ENCODE results near the gene ACP7. TPM values are rescaled to one million over a fixed set of nuclear protein-coding genes. Genes with fewer than 3 reads are reported as not detected.

The ACP7 gene
- total and polyA plus RNA-seq, 9 of the 15 experiments (the other 6 are each of a cell fraction or from before 2014, with no cell fraction given): not detected

DNA sequence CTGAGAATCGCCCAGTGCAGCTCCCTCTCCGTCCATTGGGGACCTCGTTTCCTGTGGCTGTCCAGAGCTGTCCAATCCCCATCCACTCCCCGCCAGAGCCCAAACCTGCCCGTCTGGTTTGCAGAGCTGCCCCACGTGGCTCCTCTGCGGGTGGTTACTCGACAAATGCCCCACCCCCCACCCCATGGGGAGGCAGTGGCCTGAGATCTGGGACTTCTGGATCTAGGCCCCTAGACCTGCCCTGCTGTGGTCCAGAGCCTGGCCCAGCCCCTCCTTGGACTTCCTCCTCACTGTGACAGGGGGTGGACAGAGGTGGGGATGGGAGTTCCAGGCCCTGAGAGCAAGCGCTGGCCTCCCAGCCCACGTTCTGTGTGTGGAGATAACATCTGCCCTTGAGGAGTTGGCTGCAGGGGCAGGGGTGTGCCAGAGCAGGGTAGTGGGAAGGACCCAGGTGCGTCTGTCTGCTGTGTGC lies 70.5 kb downstream of the ACP7 start:
- in situ Hi-C loops (cut with MboI) (no loop called here), intact Hi-C loops (cut with micrococcal nuclease) (no loop called here)
- 11% methylated on average over 6 of the region's 11 CpGs for WGBS (ENCODE audit: insufficient coverage, low coverage, missing lambda C conversion rate)
- POLR2A ChIA-PET: interaction anchor here (2.4 kb wide), 1 partner anchor 10 kb away, joined by 13 read pairs; no protein-coding TSS in a partner anchor
- H2AFZ ChIP-seq (ENCODE audit: low read depth, low read length): no peak overlapping the region
- H3K9me1 ChIP-seq (ENCODE audit: control insufficient read depth, insufficient read depth, low read length): peaks cover 7% of the 10 kb centered on the region
- H3K27ac ChIP-seq (ENCODE audit: extremely low read depth, low read depth, low read length): no peak overlapping the region
- H3K4me2 ChIP-seq (ENCODE audit: insufficient read depth, low read length): no peak overlapping the region
- H3K4me1 ChIP-seq (replicated peaks in 1 of 2; ENCODE audit: control insufficient read depth in 2 of 2, insufficient read depth in 2 of 2, low read length in 2 of 2): peaks cover 43 to 69% of the 10 kb centered on the region in 2 experiments
- H3K9me3 ChIP-seq (replicated peaks; ENCODE audit: control insufficient read depth, insufficient read depth, low read depth, low read length): no peaks in the 10 kb centered on the region
- no peak overlapping the region for H3K4me3 ChIP-seq
- BruUV-seq (replicated peaks): no TSS peak
- peaks cover 5% of the 10 kb centered on the region; the same call in 1 of the 3 replicates for H3K36me3 ChIP-seq (ENCODE audit: control insufficient read depth, insufficient read depth, low read length)
- H3K9ac ChIP-seq (ENCODE audit: insufficient read depth in 1 of 2, low read depth in 2 of 2, low read length in 2 of 2): peak overlapping the region in 1 of 2 experiments; percentile 49; a peak in 2 of 4 replicates
- ATAC-seq (peak; percentile 92), FAIRE-seq (peak; percentile 74), DNase-seq (ENCODE audit: extremely low read depth in 1 of 4, low spot score in 3 of 4) (peak; percentile 73 to 81 (median 76))
- CTCF ChIA-PET (ENCODE audit: low intra/inter-chr PET ratio): no interaction called here
- peaks cover 19% of the 10 kb centered on the region for H4K20me1 ChIP-seq (replicated peaks; ENCODE audit: control insufficient read depth, insufficient read depth, low read length)
- peaks cover 52% of the 10 kb centered on the region for H3K79me2 ChIP-seq (ENCODE audit: control insufficient read depth, insufficient read depth, low read length)
- H3K27me3 ChIP-seq (ENCODE audit: control insufficient read depth in 2 of 2, insufficient read depth in 2 of 2, low read length in 2 of 2): no peaks in the 10 kb centered on the region
- TF ChIP-seq, protein P1, sequence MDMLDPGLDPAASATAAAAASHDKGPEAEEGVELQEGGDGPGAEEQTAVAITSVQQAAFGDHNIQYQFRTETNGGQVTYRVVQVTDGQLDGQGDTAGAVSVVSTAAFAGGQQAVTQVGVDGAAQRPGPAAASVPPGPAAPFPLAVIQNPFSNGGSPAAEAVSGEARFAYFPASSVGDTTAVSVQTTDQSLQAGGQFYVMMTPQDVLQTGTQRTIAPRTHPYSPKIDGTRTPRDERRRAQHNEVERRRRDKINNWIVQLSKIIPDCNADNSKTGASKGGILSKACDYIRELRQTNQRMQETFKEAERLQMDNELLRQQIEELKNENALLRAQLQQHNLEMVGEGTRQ (CRISPR knock-in tag; IDR thresholded peaks at IDR 0.05): peak; percentile 78
- TF ChIP-seq ELF4 (CRISPR knock-in tag; IDR thresholded peaks at IDR 0.05) (no peak), FIP1L1 (IDR thresholded peaks at IDR 0.05; ENCODE audit: low read depth, low read length, poor library complexity, severe bottlenecking) (no peak), STAT5A (IDR thresholded peaks at IDR 0.05; ENCODE audit: borderline replicate concordance, low read length) (no peak), ZNF408 (CRISPR knock-in tag; IDR thresholded peaks at IDR 0.05; ENCODE audit: low read depth) (no peak), SAP30 (IDR thresholded peaks at IDR 0.05; ENCODE audit: borderline replicate concordance, insufficient read depth, low read depth, low read length, poor library complexity, severe bottlenecking) (no peak), TCF3 (CRISPR knock-in tag; IDR thresholded peaks at IDR 0.05) (no peak), SETDB1 (IDR thresholded peaks at IDR 0.05; ENCODE audit: low read length) (no peak), THRAP3 (IDR thresholded peaks at IDR 0.05; ENCODE audit: borderline replicate concordance) (no peak), POLR2B (IDR thresholded peaks at IDR 0.05; ENCODE audit: low read depth, partially characterized antibody) (no peak)
- TF ChIP-seq, protein P2, sequence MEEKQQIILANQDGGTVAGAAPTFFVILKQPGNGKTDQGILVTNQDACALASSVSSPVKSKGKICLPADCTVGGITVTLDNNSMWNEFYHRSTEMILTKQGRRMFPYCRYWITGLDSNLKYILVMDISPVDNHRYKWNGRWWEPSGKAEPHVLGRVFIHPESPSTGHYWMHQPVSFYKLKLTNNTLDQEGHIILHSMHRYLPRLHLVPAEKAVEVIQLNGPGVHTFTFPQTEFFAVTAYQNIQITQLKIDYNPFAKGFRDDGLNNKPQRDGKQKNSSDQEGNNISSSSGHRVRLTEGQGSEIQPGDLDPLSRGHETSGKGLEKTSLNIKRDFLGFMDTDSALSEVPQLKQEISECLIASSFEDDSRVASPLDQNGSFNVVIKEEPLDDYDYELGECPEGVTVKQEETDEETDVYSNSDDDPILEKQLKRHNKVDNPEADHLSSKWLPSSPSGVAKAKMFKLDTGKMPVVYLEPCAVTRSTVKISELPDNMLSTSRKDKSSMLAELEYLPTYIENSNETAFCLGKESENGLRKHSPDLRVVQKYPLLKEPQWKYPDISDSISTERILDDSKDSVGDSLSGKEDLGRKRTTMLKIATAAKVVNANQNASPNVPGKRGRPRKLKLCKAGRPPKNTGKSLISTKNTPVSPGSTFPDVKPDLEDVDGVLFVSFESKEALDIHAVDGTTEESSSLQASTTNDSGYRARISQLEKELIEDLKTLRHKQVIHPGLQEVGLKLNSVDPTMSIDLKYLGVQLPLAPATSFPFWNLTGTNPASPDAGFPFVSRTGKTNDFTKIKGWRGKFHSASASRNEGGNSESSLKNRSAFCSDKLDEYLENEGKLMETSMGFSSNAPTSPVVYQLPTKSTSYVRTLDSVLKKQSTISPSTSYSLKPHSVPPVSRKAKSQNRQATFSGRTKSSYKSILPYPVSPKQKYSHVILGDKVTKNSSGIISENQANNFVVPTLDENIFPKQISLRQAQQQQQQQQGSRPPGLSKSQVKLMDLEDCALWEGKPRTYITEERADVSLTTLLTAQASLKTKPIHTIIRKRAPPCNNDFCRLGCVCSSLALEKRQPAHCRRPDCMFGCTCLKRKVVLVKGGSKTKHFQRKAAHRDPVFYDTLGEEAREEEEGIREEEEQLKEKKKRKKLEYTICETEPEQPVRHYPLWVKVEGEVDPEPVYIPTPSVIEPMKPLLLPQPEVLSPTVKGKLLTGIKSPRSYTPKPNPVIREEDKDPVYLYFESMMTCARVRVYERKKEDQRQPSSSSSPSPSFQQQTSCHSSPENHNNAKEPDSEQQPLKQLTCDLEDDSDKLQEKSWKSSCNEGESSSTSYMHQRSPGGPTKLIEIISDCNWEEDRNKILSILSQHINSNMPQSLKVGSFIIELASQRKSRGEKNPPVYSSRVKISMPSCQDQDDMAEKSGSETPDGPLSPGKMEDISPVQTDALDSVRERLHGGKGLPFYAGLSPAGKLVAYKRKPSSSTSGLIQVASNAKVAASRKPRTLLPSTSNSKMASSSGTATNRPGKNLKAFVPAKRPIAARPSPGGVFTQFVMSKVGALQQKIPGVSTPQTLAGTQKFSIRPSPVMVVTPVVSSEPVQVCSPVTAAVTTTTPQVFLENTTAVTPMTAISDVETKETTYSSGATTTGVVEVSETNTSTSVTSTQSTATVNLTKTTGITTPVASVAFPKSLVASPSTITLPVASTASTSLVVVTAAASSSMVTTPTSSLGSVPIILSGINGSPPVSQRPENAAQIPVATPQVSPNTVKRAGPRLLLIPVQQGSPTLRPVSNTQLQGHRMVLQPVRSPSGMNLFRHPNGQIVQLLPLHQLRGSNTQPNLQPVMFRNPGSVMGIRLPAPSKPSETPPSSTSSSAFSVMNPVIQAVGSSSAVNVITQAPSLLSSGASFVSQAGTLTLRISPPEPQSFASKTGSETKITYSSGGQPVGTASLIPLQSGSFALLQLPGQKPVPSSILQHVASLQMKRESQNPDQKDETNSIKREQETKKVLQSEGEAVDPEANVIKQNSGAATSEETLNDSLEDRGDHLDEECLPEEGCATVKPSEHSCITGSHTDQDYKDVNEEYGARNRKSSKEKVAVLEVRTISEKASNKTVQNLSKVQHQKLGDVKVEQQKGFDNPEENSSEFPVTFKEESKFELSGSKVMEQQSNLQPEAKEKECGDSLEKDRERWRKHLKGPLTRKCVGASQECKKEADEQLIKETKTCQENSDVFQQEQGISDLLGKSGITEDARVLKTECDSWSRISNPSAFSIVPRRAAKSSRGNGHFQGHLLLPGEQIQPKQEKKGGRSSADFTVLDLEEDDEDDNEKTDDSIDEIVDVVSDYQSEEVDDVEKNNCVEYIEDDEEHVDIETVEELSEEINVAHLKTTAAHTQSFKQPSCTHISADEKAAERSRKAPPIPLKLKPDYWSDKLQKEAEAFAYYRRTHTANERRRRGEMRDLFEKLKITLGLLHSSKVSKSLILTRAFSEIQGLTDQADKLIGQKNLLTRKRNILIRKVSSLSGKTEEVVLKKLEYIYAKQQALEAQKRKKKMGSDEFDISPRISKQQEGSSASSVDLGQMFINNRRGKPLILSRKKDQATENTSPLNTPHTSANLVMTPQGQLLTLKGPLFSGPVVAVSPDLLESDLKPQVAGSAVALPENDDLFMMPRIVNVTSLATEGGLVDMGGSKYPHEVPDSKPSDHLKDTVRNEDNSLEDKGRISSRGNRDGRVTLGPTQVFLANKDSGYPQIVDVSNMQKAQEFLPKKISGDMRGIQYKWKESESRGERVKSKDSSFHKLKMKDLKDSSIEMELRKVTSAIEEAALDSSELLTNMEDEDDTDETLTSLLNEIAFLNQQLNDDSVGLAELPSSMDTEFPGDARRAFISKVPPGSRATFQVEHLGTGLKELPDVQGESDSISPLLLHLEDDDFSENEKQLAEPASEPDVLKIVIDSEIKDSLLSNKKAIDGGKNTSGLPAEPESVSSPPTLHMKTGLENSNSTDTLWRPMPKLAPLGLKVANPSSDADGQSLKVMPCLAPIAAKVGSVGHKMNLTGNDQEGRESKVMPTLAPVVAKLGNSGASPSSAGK (IDR thresholded peaks at IDR 0.05): no peak

Measured in K562 (cell line).